Neural crest cell (in vitro differentiated cells): Measurements from ENCODE around the gene TAF4. TPM values are rescaled to one million over a fixed set of nuclear protein-coding genes. Genes with fewer than 3 reads are reported as not detected.

Experiments
- DNase-seq: peaks from one replicate; pipeline ENCODE4 v3.0.0; 2021; ENCODE audit warnings: low read depth, mixed read lengths, low spot score
- H3K27ac Mint-ChIP-seq: one replicate; pipeline ENCODE4 v1.8.0; 2021; ENCODE audit warnings: mild to moderate bottlenecking, mixed read lengths; ENCODE audit not compliant: unreplicated experiment
- H3K27me3 Mint-ChIP-seq: 2 replicates; pipeline ENCODE4 v1.8.0; 2021; ENCODE audit warnings: low read depth, mild to moderate bottlenecking, mixed read lengths
- H3K36me3 Mint-ChIP-seq: 2 replicates; pipeline ENCODE4 v1.8.0; 2021; ENCODE audit warnings: low read depth, mild to moderate bottlenecking, mixed read lengths
- H3K4me1 Mint-ChIP-seq: 2 replicates; pipeline ENCODE4 v1.8.0; 2021; ENCODE audit warnings: mixed read lengths
- H3K4me3 Mint-ChIP-seq: one replicate; pipeline ENCODE4 v1.8.0; 2021; ENCODE audit warnings: mild to moderate bottlenecking, mixed read lengths
- H3K9me3 Mint-ChIP-seq: 2 replicates; pipeline ENCODE4 v1.8.0; 2021; ENCODE audit warnings: mixed read lengths
- CTCF ChIP-seq: fragments of 200-600 bp; sonication (generic); conservative IDR thresholded peaks from 2 replicates; pipeline ENCODE4 v1.5.0; 2021; ENCODE audit warnings: antibody characterized with exemption, mild to moderate bottlenecking
- total RNA-seq: library from RNA; stranded (reverse); gene quantifications from 2 replicates; pipeline ENCODE4 v1.2.1, GENCODE V29; 2021

The TAF4 gene
- total RNA-seq, 1 donor from 2014 or later: 33.6 TPM

- no peak for TF ChIP-seq CTCF
- no peak overlapping the region for H3K27ac Mint-ChIP-seq
- no peaks in the 10 kb centered on the region for H3K27me3 Mint-ChIP-seq
- peaks cover 47% of the 10 kb centered on the region for H3K36me3 Mint-ChIP-seq
- H3K9me3 Mint-ChIP-seq: no peaks in the 10 kb centered on the region
- DNase-seq: no peak
- H3K4me3 Mint-ChIP-seq: no peak overlapping the region
- H3K4me1 Mint-ChIP-seq: no peaks in the 10 kb centered on the region
Observed at GRCh38 chr20:61997891-61998290, 67.8 kb downstream of the TAF4 start.

GRCh38 chr20:61997372-61997771 lies 68.3 kb downstream of the TAF4 start:
- Mint-ChIP-seq H3K4me3 (no peak overlapping the region), H3K9me3 (peaks cover under 1% of the 10 kb centered on the region), H3K4me1 (no peaks in the 10 kb centered on the region), H3K36me3 (peaks cover 53% of the 10 kb centered on the region), H3K27me3 (no peaks in the 10 kb centered on the region), H3K27ac (no peak overlapping the region)
- TF ChIP-seq CTCF: no peak
- DNase-seq: no peak

- Mint-ChIP-seq H3K27ac (no peak overlapping the region), H3K27me3 (no peaks in the 10 kb centered on the region), H3K4me3 (no peak overlapping the region), H3K9me3 (peaks cover 8% of the 10 kb centered on the region), H3K4me1 (no peaks in the 10 kb centered on the region), H3K36me3 (peaks cover 64% of the 10 kb centered on the region)
- DNase-seq: no peak
- no peak for TF ChIP-seq CTCF
Observed at GRCh38 chr20:61994546-61994945, 71.1 kb downstream of the TAF4 start.

- Mint-ChIP-seq H3K9me3 (peaks cover 8% of the 10 kb centered on the region), H3K4me1 (no peaks in the 10 kb centered on the region), H3K4me3 (no peak overlapping the region), H3K27me3 (no peaks in the 10 kb centered on the region), H3K27ac (no peak overlapping the region), H3K36me3 (peaks cover 65% of the 10 kb centered on the region)
- DNase-seq: no peak
- TF ChIP-seq CTCF: no peak
Observed at GRCh38 chr20:61993058-61993457, 72.6 kb downstream of the TAF4 start.

- H3K4me3 Mint-ChIP-seq: no peak overlapping the region
- H3K4me1 Mint-ChIP-seq: no peaks in the 10 kb centered on the region
- peaks cover 8% of the 10 kb centered on the region for H3K9me3 Mint-ChIP-seq
- H3K36me3 Mint-ChIP-seq: peaks cover 57% of the 10 kb centered on the region
- DNase-seq: no peak
- no peak overlapping the region for H3K27ac Mint-ChIP-seq
- no peak for TF ChIP-seq CTCF
- no peaks in the 10 kb centered on the region for H3K27me3 Mint-ChIP-seq
Observed at GRCh38 chr20:61991476-61991875, 74.2 kb downstream of the TAF4 start.

- H3K27ac Mint-ChIP-seq: no peak overlapping the region
- TF ChIP-seq CTCF: no peak
- no peaks in the 10 kb centered on the region for H3K4me1 Mint-ChIP-seq
- no peak overlapping the region for H3K4me3 Mint-ChIP-seq
- H3K36me3 Mint-ChIP-seq: peaks cover 53% of the 10 kb centered on the region
- no peak for DNase-seq
- peaks cover 8% of the 10 kb centered on the region for H3K9me3 Mint-ChIP-seq
- H3K27me3 Mint-ChIP-seq: no peaks in the 10 kb centered on the region
Observed at GRCh38 chr20:61990484-61990883, 75.2 kb downstream of the TAF4 start.
